Measurements from ENCODE around the gene FAM78A.
"Not testable (repeated sequence)": the region's sequence is repeated elsewhere in the genome, so short reads cannot be mapped to it uniquely, and the experiment has no call there.

Gene FAM78A

GRCh38 chr9:131214286-131214856 is 61.9 kb downstream of the FAM78A start:
- H3K4me2 ChIP-seq (ENCODE audit: low read depth, low read length, poor library complexity, severe bottlenecking): no peak overlapping the region
- peaks cover 4% of the 10 kb centered on the region; the same call in 1 of the 2 replicates for H3F3A ChIP-seq (ENCODE audit: low read depth)
- H3K36me3 ChIP-seq (ENCODE audit: insufficient read depth, low read length): peaks cover 65% of the 10 kb centered on the region; the same call in 1 of the 2 replicates
- H4K20me1 ChIP-seq (ENCODE audit: insufficient read depth, low read length, poor library complexity, severe bottlenecking): no peaks in the 10 kb centered on the region
- no peaks in the 10 kb centered on the region for H3K4me1 ChIP-seq (ENCODE audit: insufficient read depth, low read length, poor library complexity, severe bottlenecking)
- no peaks in the 10 kb centered on the region; the same call in 1 of the 2 replicates for H3K9me3 ChIP-seq (ENCODE audit: insufficient read depth, low read depth, low read length)
- TF ChIP-seq CTCF (conservative IDR thresholded peaks at IDR 0.05; ENCODE audit: low read length) (no peak), EZH2phosphoT487 (IDR thresholded peaks at IDR 0.05; ENCODE audit: borderline replicate concordance) (no peak)
- H3K9ac ChIP-seq (ENCODE audit: low read depth, low read length, poor library complexity, severe bottlenecking): no peak overlapping the region
- H3K79me2 ChIP-seq (ENCODE audit: insufficient read depth, low read length): no peaks in the 10 kb centered on the region
- no peak overlapping the region for H3K4me3 ChIP-seq (ENCODE audit: low read length, poor library complexity, severe bottlenecking)
- no peaks in the 10 kb centered on the region for H3K27me3 ChIP-seq (ENCODE audit: insufficient read depth, low read length, poor library complexity, severe bottlenecking)
- no peaks in the 10 kb centered on the region for H3K9me2 ChIP-seq (replicated peaks; ENCODE audit: low read depth, low read length)
- no peak overlapping the region for H2AFZ ChIP-seq (ENCODE audit: low read length)

- H3K4me1 ChIP-seq (ENCODE audit: insufficient read depth, low read length, poor library complexity, severe bottlenecking); H3K9ac ChIP-seq (ENCODE audit: low read depth, low read length, poor library complexity, severe bottlenecking); H3K9me3 ChIP-seq (ENCODE audit: insufficient read depth, low read depth, low read length); H3K79me2 ChIP-seq (ENCODE audit: insufficient read depth, low read length); H4K20me1 ChIP-seq (ENCODE audit: insufficient read depth, low read length, poor library complexity, severe bottlenecking); H3K4me2 ChIP-seq (ENCODE audit: low read depth, low read length, poor library complexity, severe bottlenecking); H3K27me3 ChIP-seq (ENCODE audit: insufficient read depth, low read length, poor library complexity, severe bottlenecking); H3K9me2 ChIP-seq (replicated peaks; ENCODE audit: low read depth, low read length); H3K4me3 ChIP-seq (ENCODE audit: low read length, poor library complexity, severe bottlenecking); H3F3A ChIP-seq (ENCODE audit: low read depth); H2AFZ ChIP-seq (ENCODE audit: low read length): not testable (repeated sequence)
- peaks cover 62% of the 10 kb centered on the region; the same call in 1 of the 2 replicates for H3K36me3 ChIP-seq (ENCODE audit: insufficient read depth, low read length)
Observed at GRCh38 chr9:131211920-131212319, 64.4 kb downstream of the FAM78A start.
